HUES64 (cell line): ENCODE results near the gene PNPO. TPM values are rescaled to one million over a fixed set of nuclear protein-coding genes. Genes with fewer than 3 reads are reported as not detected.
A peak's percentile ranks its signal among the peaks of the same experiment; 100 is the strongest.

Experiments used
- H3K27ac ChIP-seq: 2 replicates; pipeline ENCODE4 v1.7.0; 2013; ENCODE audit warnings: low read depth, low read length, inconsistent platforms
- H3K27me3 ChIP-seq: 2 replicates; pipeline ENCODE4 v1.6.1; 2013; ENCODE audit warnings: mild to moderate bottlenecking, low read length; ENCODE audit not compliant: insufficient read depth
- H3K36me3 ChIP-seq: 2 replicates; pipeline ENCODE4 v1.6.1; 2013; ENCODE audit warnings: mild to moderate bottlenecking, low read length; ENCODE audit not compliant: insufficient read depth
- H3K4me1 ChIP-seq: 2 replicates; pipeline ENCODE4 v1.6.1; 2013; ENCODE audit warnings: mild to moderate bottlenecking, low read length, moderate library complexity; ENCODE audit not compliant: insufficient read depth
- H3K4me3 ChIP-seq: 2 replicates; pipeline ENCODE4 v1.5.1; 2013; ENCODE audit warnings: mild to moderate bottlenecking, low read length, moderate library complexity
- H3K9ac ChIP-seq: 2 replicates; pipeline ENCODE4 v1.6.1; 2013; ENCODE audit warnings: mild to moderate bottlenecking, low read depth, low read length
- H3K9me3 ChIP-seq: 2 replicates; pipeline ENCODE4 v1.6.1; 2013; ENCODE audit warnings: low read depth, low read length; ENCODE audit not compliant: insufficient read depth
- WGBS: fragments of 150-250, 120-280 bp; methylation state at CpG from one replicate; pipeline ENCODE4 v1.1.7; 2013; ENCODE audit warnings: missing lambda C conversion rate; 5-methylcytosine and 5-hydroxymethylcytosine counted together
- polyA plus RNA-seq, 2 experiments: library from polyadenylated mRNA; stranded (reverse); fragments of 50-300 nt; gene quantifications; one replicate each; pipeline ENCODE4 v1.2.3, GENCODE V29; 2013

PNPO gene
- 8.6 TPM for polyA plus RNA-seq (2013, experiment 1 of 2)
- polyA plus RNA-seq (2013, experiment 2 of 2): 9.8 TPM

- Histone ChIP-seq H3K36me3 (peaks cover 10% of the 10 kb centered on the region; the same call in 1 of the 2 replicates), H3K4me3 (peak within 1 kb of the TSS; percentile 60), H3K27me3 (peaks cover 11% of the 10 kb centered on the region), H3K9me3 (no peaks in the 10 kb centered on the region), H3K4me1 (0 out of 2 replicates have a peak, but pooled peaks cover 4% of the 10 kb centered on the region), H3K9ac (peak within 1 kb of the TSS; percentile 7; the same call in 1 of the 2 replicates), H3K27ac (no peak within 1 kb of the TSS; the same call in 1 of the 2 replicates)
- 2% methylated on average over 50 of the region's 50 CpGs for WGBS
These were observed at the start of gene PNPO for GRCh38 chr17:47941246-47942095. TSS of gene PNPO (plus strand) at chr17:47941571. CDS start at chr17:47941676, 105 bp downstream.

- H3K9ac ChIP-seq: peak overlapping the region; percentile 76
- H3K27me3 ChIP-seq: no peaks in the 10 kb centered on the region
- no peaks in the 10 kb centered on the region for H3K9me3 ChIP-seq
- H3K36me3 ChIP-seq: no peaks in the 10 kb centered on the region
- peak overlapping the region; percentile 86 for H3K4me3 ChIP-seq
- no peak overlapping the region for H3K27ac ChIP-seq
- WGBS: 56% methylated on average over 10 of the region's 11 CpGs
- H3K4me1 ChIP-seq: peaks cover 17% of the 10 kb centered on the region
These were observed 46.6 kb upstream of the PNPO start for GRCh38 chr17:47894498-47895346.

- Histone ChIP-seq H3K27me3 (no peaks in the 10 kb centered on the region), H3K9ac (peak overlapping the region; percentile 76), H3K4me3 (peak overlapping the region; percentile 86), H3K36me3 (no peaks in the 10 kb centered on the region), H3K4me1 (peaks cover 17% of the 10 kb centered on the region), H3K9me3 (no peaks in the 10 kb centered on the region), H3K27ac (0 out of 2 replicates have a peak overlapping the region, but pooled peaks have one; percentile 11)
- 1% methylated on average over 25 of the region's 25 CpGs for WGBS
These were observed 46.0 kb upstream of the PNPO start for GRCh38 chr17:47895347-47895855.

GRCh38 chr17:47895856-47896671 is 45.3 kb upstream of the PNPO start, which contains the start of gene SP2:
TSS of gene SP2 (plus strand) at chr17:47896236. CDS start at chr17:47896287, 51 bp downstream.
- Histone ChIP-seq H3K9me3 (no peaks in the 10 kb centered on the region), H3K27ac (peak within 1 kb of the TSS; percentile 87), H3K9ac (peak within 1 kb of the TSS; percentile 91), H3K4me1 (peaks cover 23% of the 10 kb centered on the region), H3K36me3 (no peaks in the 10 kb centered on the region), H3K27me3 (no peaks in the 10 kb centered on the region), H3K4me3 (peak within 1 kb of the TSS; percentile 94)
- WGBS: under 1% methylated on average over 70 of the region's 70 CpGs

GRCh38 chr17:47896672-47897490 is 44.5 kb upstream of the PNPO start:
- H3K4me1 ChIP-seq: peaks cover 29% of the 10 kb centered on the region
- H3K36me3 ChIP-seq: no peaks in the 10 kb centered on the region
- peak overlapping the region; percentile 94 for H3K4me3 ChIP-seq
- H3K9me3 ChIP-seq: no peaks in the 10 kb centered on the region
- H3K27me3 ChIP-seq: no peaks in the 10 kb centered on the region
- peak overlapping the region; percentile 87 for H3K27ac ChIP-seq
- WGBS: 10% methylated on average over 22 of the region's 22 CpGs
- peak overlapping the region; percentile 91 for H3K9ac ChIP-seq

GRCh38 chr17:47897561-47897960 is 43.8 kb upstream of the PNPO start:
- peak overlapping the region; percentile 94 for H3K4me3 ChIP-seq
- no peaks in the 10 kb centered on the region for H3K9me3 ChIP-seq
- no peaks in the 10 kb centered on the region for H3K36me3 ChIP-seq
- H3K27ac ChIP-seq: no peak overlapping the region
- WGBS: 94% methylated on average over 5 of the region's 5 CpGs
- peaks cover 36% of the 10 kb centered on the region for H3K4me1 ChIP-seq
- H3K27me3 ChIP-seq: no peaks in the 10 kb centered on the region
- H3K9ac ChIP-seq: no peak overlapping the region

- H3K27ac ChIP-seq: no peak overlapping the region
- no peaks in the 10 kb centered on the region for H3K36me3 ChIP-seq
- H3K9ac ChIP-seq: no peak overlapping the region
- H3K4me3 ChIP-seq: no peak overlapping the region
- peaks cover 36% of the 10 kb centered on the region for H3K4me1 ChIP-seq
- H3K9me3 ChIP-seq: no peaks in the 10 kb centered on the region
- H3K27me3 ChIP-seq: no peaks in the 10 kb centered on the region
These were observed 43.1 kb upstream of the PNPO start for GRCh38 chr17:47898241-47898640.

- no peak overlapping the region for H3K4me3 ChIP-seq
- no peaks in the 10 kb centered on the region for H3K9me3 ChIP-seq
- no peaks in the 10 kb centered on the region for H3K27me3 ChIP-seq
- H3K36me3 ChIP-seq: no peaks in the 10 kb centered on the region
- no peak overlapping the region for H3K27ac ChIP-seq
- H3K4me1 ChIP-seq: peaks cover 33% of the 10 kb centered on the region
- H3K9ac ChIP-seq: no peak overlapping the region
- WGBS: 89% methylated on average over 5 of the region's 5 CpGs
These were observed 41.7 kb upstream of the PNPO start for GRCh38 chr17:47899643-47900042.

GRCh38 chr17:47901423-47901822 is 39.9 kb upstream of the PNPO start:
- no peaks in the 10 kb centered on the region for H3K27me3 ChIP-seq
- H3K27ac ChIP-seq: peak overlapping the region; percentile 80; the same call in 1 of the 2 replicates
- 26% methylated on average over 7 of the region's 7 CpGs for WGBS
- H3K36me3 ChIP-seq: no peaks in the 10 kb centered on the region
- peaks cover 44% of the 10 kb centered on the region for H3K4me1 ChIP-seq
- H3K9me3 ChIP-seq: no peaks in the 10 kb centered on the region
- H3K4me3 ChIP-seq: peak overlapping the region; percentile 30
- peak overlapping the region; percentile 12; the same call in 1 of the 2 replicates for H3K9ac ChIP-seq
